ENCODE data around the gene GRID1.
"Not testable (repeated sequence)": the region's sequence is repeated elsewhere in the genome, so short reads cannot be mapped to it uniquely, and the experiment has no call there.

Gene GRID1

DNA sequence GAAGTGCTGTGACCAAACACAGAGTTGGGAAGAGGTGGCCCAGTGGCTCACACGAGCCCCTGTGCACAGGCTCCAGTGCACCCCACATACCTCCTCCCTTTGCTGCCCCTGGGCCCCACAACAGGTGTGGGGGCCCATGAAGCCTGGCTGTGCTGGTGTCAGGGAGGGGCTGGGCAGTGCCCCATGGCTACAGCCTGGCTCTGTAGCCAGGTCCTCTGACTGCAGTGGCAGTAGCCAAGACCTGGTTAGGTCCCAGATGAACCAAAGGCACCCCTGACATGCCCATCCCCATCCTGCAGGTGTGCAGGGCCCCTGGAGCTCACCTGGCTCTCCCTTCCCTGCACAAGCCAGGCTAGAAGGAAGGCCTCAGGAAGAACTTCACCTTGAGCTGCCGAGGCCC, 176.3 kb downstream of the GRID1 start:
- DNase-seq (ENCODE audit: low read depth), result no peak

GRCh38 chr10:86189891-86190290, 176.7 kb downstream of the GRID1 start:
- no peak for DNase-seq (ENCODE audit: low read depth)

GRCh38 chr10:86188796-86189558, 177.6 kb downstream of the GRID1 start:
- no peak for DNase-seq (ENCODE audit: low read depth)

DNA sequence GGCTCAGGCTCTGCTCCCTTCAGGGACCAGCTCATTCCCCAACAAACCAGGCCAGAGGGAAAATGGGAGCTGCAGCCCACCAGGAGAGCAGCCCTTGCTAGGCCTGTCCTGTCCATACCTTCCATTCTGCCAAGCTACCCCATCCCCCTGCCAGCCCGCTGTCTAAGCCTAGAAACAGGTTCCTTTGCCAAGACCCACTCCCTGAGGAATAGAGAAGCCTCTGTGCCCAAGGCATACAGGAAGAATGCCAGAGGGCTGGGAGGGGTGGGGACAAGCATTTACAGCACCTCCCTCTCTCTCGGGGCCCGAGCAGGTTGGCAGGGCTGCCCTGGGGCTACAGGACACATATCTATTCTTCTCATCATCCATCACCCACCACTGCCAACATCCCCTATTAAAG, 178.3 kb downstream of the GRID1 start:
- DNase-seq (ENCODE audit: low read depth), result no peak

DNA sequence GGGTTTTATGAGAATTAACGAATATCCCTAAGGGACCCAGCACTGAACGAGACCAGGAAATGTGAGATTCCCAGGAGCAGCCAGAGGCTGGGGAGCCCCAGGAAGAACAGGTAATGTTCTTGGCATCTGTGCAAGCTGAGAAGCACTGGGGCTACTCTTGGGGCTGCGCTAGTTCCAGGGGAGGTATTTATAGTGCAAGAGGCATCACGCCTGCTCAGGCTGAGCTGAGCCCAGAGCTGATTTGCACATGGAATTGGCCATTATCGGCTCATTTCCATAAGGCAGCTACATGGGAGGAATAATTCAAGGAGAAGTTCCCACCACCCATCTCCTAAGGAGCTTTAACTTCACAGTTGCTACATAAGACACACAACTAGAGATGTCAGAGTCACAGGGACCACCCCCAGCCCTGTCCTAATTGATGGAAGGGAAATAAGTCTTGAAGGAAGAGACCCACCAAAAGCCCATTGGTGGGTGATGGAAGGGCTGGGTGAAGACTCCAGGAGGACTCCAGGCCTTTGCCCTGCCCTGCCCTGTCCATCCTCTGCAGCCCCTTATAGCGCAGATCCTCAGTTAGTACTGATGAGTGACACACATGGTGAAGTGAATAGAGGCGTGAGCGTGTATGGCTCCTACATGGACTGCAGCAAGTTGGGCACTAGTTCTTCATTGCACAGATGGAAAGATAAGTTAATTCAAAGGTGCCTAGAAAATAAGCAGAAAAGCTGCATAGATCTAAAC, 178.9 kb downstream of the GRID1 start:
- DNase-seq (ENCODE audit: low read depth), result no peak

GRCh38 chr10:86186633-86187032, 180.0 kb downstream of the GRID1 start:
- DNase-seq (ENCODE audit: low read depth), result no peak

DNA sequence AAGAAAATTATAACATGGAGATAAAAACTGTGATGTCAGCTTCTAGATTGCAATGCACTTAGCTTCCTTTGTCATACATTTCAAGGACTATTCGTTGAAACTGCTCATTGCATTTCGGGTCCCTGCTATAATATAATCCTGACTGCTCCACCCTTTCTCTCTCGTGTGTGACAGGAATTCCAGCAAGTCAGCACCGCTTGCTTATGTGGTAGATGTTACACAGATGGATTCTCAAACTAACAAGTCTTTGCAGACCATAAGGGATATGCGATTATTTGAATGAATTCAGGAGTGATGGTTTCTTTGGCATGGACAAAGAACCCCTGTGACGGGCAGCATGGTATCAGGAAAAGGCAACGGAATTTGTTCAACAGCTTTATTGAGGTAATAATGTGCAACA, 184.0 kb downstream of the GRID1 start:
- DNase-seq (ENCODE audit: low read depth), result no peak

DNA sequence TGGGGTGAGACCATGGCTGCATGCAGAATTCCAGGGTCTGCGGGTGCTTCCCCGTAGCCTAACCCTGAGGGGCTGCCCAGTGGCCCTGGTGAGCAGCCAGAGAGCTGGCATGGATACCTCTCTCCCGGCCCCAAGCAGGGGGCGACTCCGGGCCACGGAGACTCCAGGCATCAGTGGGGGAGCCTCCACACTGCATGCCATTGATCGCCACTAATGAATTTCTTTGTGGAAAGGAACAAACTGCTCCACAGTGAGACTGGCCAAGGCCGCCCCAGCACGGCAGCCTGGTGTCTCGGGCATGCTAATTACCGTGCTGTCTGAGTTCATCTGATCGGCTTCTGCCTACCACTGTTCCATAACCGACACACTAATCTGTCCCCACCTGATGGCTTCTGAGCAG, 184.4 kb downstream of the GRID1 start:
- DNase-seq (ENCODE audit: low read depth), result no peak

DNA sequence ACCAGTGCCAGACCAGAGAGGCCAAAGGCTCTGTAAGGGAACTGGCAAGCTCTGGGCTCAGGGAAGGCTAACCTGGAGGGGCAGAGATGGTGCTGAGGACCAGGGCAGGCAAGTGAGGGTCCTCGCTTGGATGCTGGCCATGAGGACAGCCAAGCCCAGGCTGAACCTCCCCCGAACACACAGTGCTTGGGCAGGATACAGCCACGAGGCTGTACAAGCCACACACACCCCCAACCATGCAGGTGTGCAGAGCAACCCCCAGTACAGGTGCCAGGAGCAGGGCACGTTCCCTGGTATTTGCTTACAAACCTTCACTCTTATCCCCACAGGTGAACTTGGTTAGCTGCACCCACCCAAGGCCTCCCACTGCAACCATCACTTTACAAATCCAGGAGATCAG, 185.7 kb downstream of the GRID1 start:
- no peak for DNase-seq (ENCODE audit: low read depth)

- DNase-seq (ENCODE audit: low read depth), result no peak
These were observed 186.6 kb downstream of the GRID1 start for GRCh38 chr10:86179961-86180360.

DNA sequence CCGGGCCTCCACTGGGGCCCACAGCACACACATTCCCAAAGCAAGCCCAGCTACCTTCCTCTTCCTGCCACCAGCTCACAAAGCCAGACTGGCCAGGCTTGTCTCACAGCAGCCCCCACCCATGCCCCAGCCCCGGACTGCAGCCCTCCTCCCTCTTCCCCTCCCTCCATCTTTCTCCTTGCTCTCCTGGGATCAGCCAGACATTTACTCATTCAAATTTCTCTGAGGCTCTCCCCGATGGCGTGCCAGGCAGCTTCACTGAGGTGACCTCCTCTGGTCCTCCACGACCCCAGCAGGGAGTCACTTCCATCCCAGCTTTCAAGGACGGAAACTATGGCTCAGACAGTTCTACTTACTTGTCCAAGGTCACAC, 187.5 kb downstream of the GRID1 start:
- DNase-seq (ENCODE audit: low read depth), result no peak

- no peak for DNase-seq (ENCODE audit: low read depth)
These were observed 188.0 kb downstream of the GRID1 start for GRCh38 chr10:86178401-86179152.

GRCh38 chr10:86177537-86178155, 188.9 kb downstream of the GRID1 start:
- no peak for DNase-seq (ENCODE audit: low read depth)

DNA sequence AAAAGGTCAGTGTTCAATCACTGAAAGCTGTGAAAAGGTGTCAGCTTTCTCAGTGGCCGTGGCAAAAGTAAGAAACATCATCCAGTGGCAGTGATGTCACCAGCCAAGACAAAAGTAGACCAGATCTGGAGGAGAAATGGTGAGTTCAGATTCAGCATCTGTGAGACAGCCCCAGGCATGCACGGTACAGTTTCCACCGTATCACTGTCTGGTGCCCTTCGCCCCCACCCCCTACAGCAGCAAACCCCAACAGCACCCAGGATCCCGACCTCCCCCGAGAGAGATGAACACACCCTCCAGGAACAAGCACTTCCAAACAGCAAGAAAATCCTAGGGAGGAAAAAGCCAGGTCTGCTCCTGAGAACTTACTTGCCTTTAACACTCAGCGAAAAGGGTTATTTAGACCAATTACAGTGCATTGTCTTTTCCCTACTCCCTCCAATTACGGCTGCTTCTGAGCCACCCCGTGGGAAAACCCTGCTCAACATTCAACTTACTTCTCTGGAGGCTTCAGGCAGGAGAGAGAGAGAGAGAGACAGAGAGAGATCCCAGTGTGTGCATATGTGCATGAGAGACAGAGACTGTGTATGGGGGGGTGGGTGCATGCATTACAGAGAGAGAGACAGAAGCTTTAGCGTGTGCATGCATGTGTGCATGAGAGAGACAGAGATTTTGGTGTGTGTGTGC, 189.6 kb downstream of the GRID1 start:
- DNase-seq (ENCODE audit: low read depth), result no peak

- not testable (repeated sequence) for DNase-seq (ENCODE audit: low read depth)
These were observed 191.1 kb downstream of the GRID1 start for GRCh38 chr10:86175476-86175875.

GRCh38 chr10:86172301-86172700, 194.3 kb downstream of the GRID1 start:
- no peak for DNase-seq (ENCODE audit: low read depth)

GRCh38 chr10:86170255-86171108, 196.1 kb downstream of the GRID1 start:
- DNase-seq (ENCODE audit: low read depth), result no peak

- DNase-seq (ENCODE audit: low read depth), result no peak
These were observed 196.9 kb downstream of the GRID1 start for GRCh38 chr10:86169506-86170254.

GRCh38 chr10:86169066-86169465, 197.5 kb downstream of the GRID1 start:
- DNase-seq (ENCODE audit: low read depth), result no peak

DNA sequence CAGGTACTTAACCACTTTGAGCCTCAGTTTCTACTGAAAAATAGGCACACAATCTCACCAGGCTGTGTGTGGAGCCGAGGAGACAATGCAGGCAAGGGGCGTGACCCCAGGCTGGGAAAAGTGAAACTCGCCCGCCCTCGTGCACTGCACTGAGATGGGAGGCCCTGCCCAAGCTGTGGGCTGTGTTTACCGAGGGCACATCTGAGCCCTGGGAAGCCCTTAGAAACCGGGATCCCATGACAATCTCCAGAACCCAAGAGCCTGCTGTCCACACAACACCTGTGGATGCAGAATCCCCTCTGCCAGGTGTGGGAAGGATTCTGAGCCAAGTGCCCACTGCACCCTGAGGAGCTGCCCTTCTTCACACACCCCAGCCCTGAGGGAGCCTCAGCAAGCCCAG, 198.3 kb downstream of the GRID1 start:
- no peak for DNase-seq (ENCODE audit: low read depth)

All from stromal cell of bone marrow (primary cell).